Nephron (organoid): ENCODE data around the gene TGDS.

ENCODE experiments used
- H3K27ac Mint-ChIP-seq, 3 experiments: 2 replicates each; pipeline ENCODE4 v1.8.0; 2020; ENCODE audit warnings: mixed read lengths in 3 of 3, mild to moderate bottlenecking in 2 of 3, moderate library complexity in 1 of 3
- H3K27me3 Mint-ChIP-seq: 2 replicates; pipeline ENCODE4 v1.8.0; 2021; ENCODE audit warnings: low read depth, mild to moderate bottlenecking, moderate library complexity, mixed read lengths
- H3K36me3 Mint-ChIP-seq: 2 replicates; pipeline ENCODE4 v1.8.0; 2020; ENCODE audit warnings: low read depth, mixed read lengths
- H3K4me1 Mint-ChIP-seq: 2 replicates; pipeline ENCODE4 v1.8.0; 2020; ENCODE audit warnings: mixed read lengths
- H3K4me3 Mint-ChIP-seq, 3 experiments: 2 replicates each; pipeline ENCODE4 v1.8.0; 2020; ENCODE audit warnings: mild to moderate bottlenecking in 3 of 3, mixed read lengths in 3 of 3, moderate library complexity in 2 of 3
- H3K9me3 Mint-ChIP-seq: 2 replicates; pipeline ENCODE4 v1.8.0; 2020; ENCODE audit warnings: mixed read lengths
- CTCF ChIP-seq, 3 experiments: fragments of 200-600 bp; sonication (generic); IDR thresholded peaks; one replicate each; pipeline ENCODE4 v1.5.0; 2021; ENCODE audit warnings: antibody characterized with exemption in 3 of 3; ENCODE audit not compliant: unreplicated experiment in 3 of 3

Gene TGDS

GRCh38 chr13:94617389-94618000 is 21.5 kb upstream of the TGDS start:
- H3K4me1 Mint-ChIP-seq, result no peaks in the 10 kb centered on the region
- H3K4me3 Mint-ChIP-seq, result no peak overlapping the region
- TF ChIP-seq CTCF (IDR thresholded peaks at IDR 0.05; ENCODE audit: unreplicated experiment in 3 of 3), result peak; percentile 65 to 74 (median 71)
- no peaks in the 10 kb centered on the region for H3K27me3 Mint-ChIP-seq
- H3K27ac Mint-ChIP-seq, result no peak overlapping the region
- H3K36me3 Mint-ChIP-seq, result peaks cover 33% of the 10 kb centered on the region
- H3K9me3 Mint-ChIP-seq, result no peaks in the 10 kb centered on the region

GRCh38 chr13:94613051-94613450 is 17.1 kb upstream of the TGDS start:
- H3K9me3 Mint-ChIP-seq, result no peaks in the 10 kb centered on the region
- H3K27ac Mint-ChIP-seq, result no peak overlapping the region
- H3K4me1 Mint-ChIP-seq, result no peaks in the 10 kb centered on the region

GRCh38 chr13:94612050-94612449 is 16.1 kb upstream of the TGDS start:
- H3K27ac Mint-ChIP-seq, result no peak overlapping the region
- no peaks in the 10 kb centered on the region for H3K9me3 Mint-ChIP-seq
- H3K4me3 Mint-ChIP-seq, result no peak overlapping the region
- TF ChIP-seq CTCF (IDR thresholded peaks at IDR 0.05; ENCODE audit: unreplicated experiment in 3 of 3), result no peak
- peaks cover 31% of the 10 kb centered on the region for H3K36me3 Mint-ChIP-seq
- no peaks in the 10 kb centered on the region for H3K27me3 Mint-ChIP-seq
- no peaks in the 10 kb centered on the region for H3K4me1 Mint-ChIP-seq

More at GRCh38 chr13:94613051-94613450, 17.1 kb upstream of the TGDS start:
- no peak overlapping the region for H3K4me3 Mint-ChIP-seq
- peaks cover 27% of the 10 kb centered on the region for H3K36me3 Mint-ChIP-seq
- H3K27me3 Mint-ChIP-seq, result no peaks in the 10 kb centered on the region
- no peak for TF ChIP-seq CTCF (IDR thresholded peaks at IDR 0.05; ENCODE audit: unreplicated experiment in 3 of 3)

GRCh38 chr13:94610475-94610874 is 14.5 kb upstream of the TGDS start:
- no peaks in the 10 kb centered on the region for H3K9me3 Mint-ChIP-seq
- H3K27me3 Mint-ChIP-seq, result no peaks in the 10 kb centered on the region
- no peak for TF ChIP-seq CTCF (IDR thresholded peaks at IDR 0.05; ENCODE audit: unreplicated experiment in 3 of 3)
- H3K36me3 Mint-ChIP-seq, result peaks cover 39% of the 10 kb centered on the region
- H3K4me1 Mint-ChIP-seq, result no peaks in the 10 kb centered on the region
- H3K27ac Mint-ChIP-seq, result no peak overlapping the region
- H3K4me3 Mint-ChIP-seq, result no peak overlapping the region

- no peaks in the 10 kb centered on the region for H3K4me1 Mint-ChIP-seq
- H3K9me3 Mint-ChIP-seq, result no peaks in the 10 kb centered on the region
- H3K27ac Mint-ChIP-seq, result no peak overlapping the region
- H3K36me3 Mint-ChIP-seq, result peaks cover 35% of the 10 kb centered on the region
- H3K27me3 Mint-ChIP-seq, result no peaks in the 10 kb centered on the region
- TF ChIP-seq CTCF (IDR thresholded peaks at IDR 0.05; ENCODE audit: unreplicated experiment in 3 of 3), result no peak
- no peak overlapping the region for H3K4me3 Mint-ChIP-seq
Observed at GRCh38 chr13:94609196-94609595, 13.2 kb upstream of the TGDS start.

- Mint-ChIP-seq H3K9me3 (no peaks in the 10 kb centered on the region), H3K4me1 (no peaks in the 10 kb centered on the region), H3K27ac (no peak overlapping the region), H3K4me3 (no peak overlapping the region), H3K36me3 (peaks cover 35% of the 10 kb centered on the region), H3K27me3 (no peaks in the 10 kb centered on the region)
- no peak for TF ChIP-seq CTCF (IDR thresholded peaks at IDR 0.05; ENCODE audit: unreplicated experiment in 3 of 3)
Observed at GRCh38 chr13:94608586-94608985, 12.6 kb upstream of the TGDS start.
